Measurements from ENCODE around the gene DAGLA.

The DAGLA gene

DNA sequence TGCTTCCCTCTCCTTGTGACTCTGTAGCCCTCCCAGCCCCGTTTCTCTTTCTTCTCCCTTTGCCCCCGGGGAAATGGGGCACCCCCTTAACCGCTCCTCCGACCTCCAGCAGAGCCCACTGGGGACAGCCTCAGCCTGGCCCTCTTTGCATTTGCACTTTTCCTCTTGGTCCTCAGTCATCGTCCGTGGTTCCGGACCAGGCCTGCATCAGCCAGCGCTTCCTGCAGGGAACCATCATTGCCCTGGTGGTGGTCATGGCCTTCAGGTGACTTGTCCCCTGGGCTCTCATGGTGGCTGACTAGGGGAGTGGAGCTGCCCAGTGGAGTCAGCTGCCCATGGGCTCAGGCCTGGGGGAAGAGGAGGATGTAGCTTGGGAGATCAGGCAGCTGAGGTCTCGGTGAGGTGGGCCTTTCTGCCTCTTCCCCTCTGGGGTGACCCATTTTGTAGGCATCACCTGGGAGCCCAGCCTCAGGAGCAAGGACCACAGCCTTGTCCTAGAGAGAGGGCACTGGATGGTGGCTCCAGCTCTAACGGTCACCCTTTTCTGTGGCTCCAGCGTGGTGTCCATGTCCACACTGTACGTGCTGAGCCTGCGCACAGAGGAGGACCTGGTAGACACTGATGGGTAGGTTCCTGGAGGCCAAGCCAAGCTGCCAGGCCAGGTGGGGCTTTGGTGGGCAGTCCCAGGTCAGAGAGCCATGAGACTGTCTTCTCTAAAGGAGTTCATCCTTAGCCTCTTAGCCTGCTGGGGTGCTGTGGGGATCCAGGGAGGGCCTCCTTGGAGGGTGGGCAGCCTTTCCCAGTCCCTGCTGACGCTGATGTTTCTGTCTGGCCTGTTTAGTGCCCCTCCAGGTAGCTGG, 99.7 kb downstream of the DAGLA start:
- H3K27me3 ChIP-seq (ENCODE audit: insufficient read depth, low read length), result no peaks in the 10 kb centered on the region; the same call in 1 of the 2 replicates
- peaks cover 4% of the 10 kb centered on the region for H3K4me1 ChIP-seq (ENCODE audit: insufficient read depth, low read length, severe bottlenecking)
- no peak overlapping the region for H3K9ac ChIP-seq (ENCODE audit: low read length)
- no peak for TF ChIP-seq EZH2 (IDR thresholded peaks at IDR 0.05; ENCODE audit: borderline replicate concordance, low read length)
- TF ChIP-seq, protein P1, sequence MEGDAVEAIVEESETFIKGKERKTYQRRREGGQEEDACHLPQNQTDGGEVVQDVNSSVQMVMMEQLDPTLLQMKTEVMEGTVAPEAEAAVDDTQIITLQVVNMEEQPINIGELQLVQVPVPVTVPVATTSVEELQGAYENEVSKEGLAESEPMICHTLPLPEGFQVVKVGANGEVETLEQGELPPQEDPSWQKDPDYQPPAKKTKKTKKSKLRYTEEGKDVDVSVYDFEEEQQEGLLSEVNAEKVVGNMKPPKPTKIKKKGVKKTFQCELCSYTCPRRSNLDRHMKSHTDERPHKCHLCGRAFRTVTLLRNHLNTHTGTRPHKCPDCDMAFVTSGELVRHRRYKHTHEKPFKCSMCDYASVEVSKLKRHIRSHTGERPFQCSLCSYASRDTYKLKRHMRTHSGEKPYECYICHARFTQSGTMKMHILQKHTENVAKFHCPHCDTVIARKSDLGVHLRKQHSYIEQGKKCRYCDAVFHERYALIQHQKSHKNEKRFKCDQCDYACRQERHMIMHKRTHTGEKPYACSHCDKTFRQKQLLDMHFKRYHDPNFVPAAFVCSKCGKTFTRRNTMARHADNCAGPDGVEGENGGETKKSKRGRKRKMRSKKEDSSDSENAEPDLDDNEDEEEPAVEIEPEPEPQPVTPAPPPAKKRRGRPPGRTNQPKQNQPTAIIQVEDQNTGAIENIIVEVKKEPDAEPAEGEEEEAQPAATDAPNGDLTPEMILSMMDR (IDR thresholded peaks at IDR 0.05; ENCODE audit: low read length), result no peak
- H2AFZ ChIP-seq (ENCODE audit: low read length), result no peak overlapping the region
- no peaks in the 10 kb centered on the region for H4K20me1 ChIP-seq (ENCODE audit: insufficient read depth, low read length)
- no peak overlapping the region for H3K27ac ChIP-seq (ENCODE audit: low read depth, low read length, poor library complexity, severe bottlenecking)
- no peak overlapping the region for H3K4me2 ChIP-seq (ENCODE audit: low read length)
- no peaks in the 10 kb centered on the region for H3K9me3 ChIP-seq (ENCODE audit: low read length)
- H3K79me2 ChIP-seq (ENCODE audit: insufficient read depth, low read length), result no peaks in the 10 kb centered on the region
- H3F3A ChIP-seq (ENCODE audit: insufficient read depth, low read length), result no peaks in the 10 kb centered on the region
- no peaks in the 10 kb centered on the region for H3K9me2 ChIP-seq (ENCODE audit: low read depth, low read length)
- H3K4me3 ChIP-seq (ENCODE audit: low read depth, low read length, poor library complexity, severe bottlenecking), result no peak overlapping the region
- no peaks in the 10 kb centered on the region for H3K36me3 ChIP-seq (ENCODE audit: insufficient read depth, low read length)

DNA sequence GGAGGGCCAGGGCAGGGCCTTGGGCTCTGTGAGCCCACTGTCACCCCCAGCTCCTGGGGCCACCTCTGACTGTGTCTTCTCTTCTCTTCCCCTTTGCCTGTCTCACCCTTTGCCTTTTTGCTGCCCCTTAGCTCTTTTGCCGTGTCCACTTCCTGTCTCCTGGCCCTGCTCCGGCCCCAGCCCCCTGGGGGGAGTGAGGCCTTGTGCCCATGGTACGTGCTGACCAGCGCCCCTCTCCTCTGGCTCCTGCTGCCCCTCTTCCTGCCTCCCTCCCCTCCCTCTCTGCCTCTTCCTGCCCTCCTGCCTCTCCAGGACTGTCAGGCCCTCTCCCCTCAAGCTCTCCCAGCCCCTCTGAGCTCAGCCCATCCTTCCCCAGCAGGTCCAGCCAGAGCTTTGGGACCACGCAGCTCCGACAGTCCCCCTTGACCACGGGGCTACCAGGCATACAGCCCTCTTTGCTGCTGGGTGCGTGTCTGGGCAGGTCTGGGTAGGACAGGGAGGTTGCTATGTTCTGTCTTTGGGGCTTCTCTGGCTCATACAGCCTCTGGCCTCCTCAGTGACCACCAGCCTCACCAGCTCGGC, 100.5 kb downstream of the DAGLA start:
- H3K4me1 ChIP-seq (ENCODE audit: insufficient read depth, low read length, severe bottlenecking), result peaks cover 4% of the 10 kb centered on the region
- H3K79me2 ChIP-seq (ENCODE audit: insufficient read depth, low read length), result no peaks in the 10 kb centered on the region
- no peaks in the 10 kb centered on the region; the same call in 1 of the 2 replicates for H3K27me3 ChIP-seq (ENCODE audit: insufficient read depth, low read length)
- H3K4me3 ChIP-seq (ENCODE audit: low read depth, low read length, poor library complexity, severe bottlenecking), result no peak overlapping the region
- no peak overlapping the region for H3K9ac ChIP-seq (ENCODE audit: low read length)
- no peak overlapping the region for H3K4me2 ChIP-seq (ENCODE audit: low read length)
- H3K27ac ChIP-seq (ENCODE audit: low read depth, low read length, poor library complexity, severe bottlenecking), result no peak overlapping the region
- H2AFZ ChIP-seq (ENCODE audit: low read length), result no peak overlapping the region
- TF ChIP-seq, protein P1 (IDR thresholded peaks at IDR 0.05; ENCODE audit: low read length), result no peak
- no peak for TF ChIP-seq EZH2 (IDR thresholded peaks at IDR 0.05; ENCODE audit: borderline replicate concordance, low read length)
- H3K9me3 ChIP-seq (ENCODE audit: low read length), result no peaks in the 10 kb centered on the region
- H4K20me1 ChIP-seq (ENCODE audit: insufficient read depth, low read length), result no peaks in the 10 kb centered on the region
- H3K9me2 ChIP-seq (ENCODE audit: low read depth, low read length), result no peaks in the 10 kb centered on the region
- H3K36me3 ChIP-seq (ENCODE audit: insufficient read depth, low read length), result peaks cover 3% of the 10 kb centered on the region; the same call in 1 of the 2 replicates
- H3F3A ChIP-seq (ENCODE audit: insufficient read depth, low read length), result no peaks in the 10 kb centered on the region

- Histone ChIP-seq H3K9me3 (ENCODE audit: low read length) (no peaks in the 10 kb centered on the region), H3F3A (ENCODE audit: insufficient read depth, low read length) (no peaks in the 10 kb centered on the region), H3K4me3 (ENCODE audit: low read depth, low read length, poor library complexity, severe bottlenecking) (no peak overlapping the region), H3K9ac (ENCODE audit: low read length) (no peak overlapping the region), H2AFZ (ENCODE audit: low read length) (no peak overlapping the region), H3K4me1 (ENCODE audit: insufficient read depth, low read length, severe bottlenecking) (peaks cover 4% of the 10 kb centered on the region), H4K20me1 (ENCODE audit: insufficient read depth, low read length) (no peaks in the 10 kb centered on the region), H3K27ac (ENCODE audit: low read depth, low read length, poor library complexity, severe bottlenecking) (no peak overlapping the region), H3K36me3 (ENCODE audit: insufficient read depth, low read length) (peaks cover 12% of the 10 kb centered on the region), H3K27me3 (ENCODE audit: insufficient read depth, low read length) (no peaks in the 10 kb centered on the region; the same call in 1 of the 2 replicates), H3K79me2 (ENCODE audit: insufficient read depth, low read length) (no peaks in the 10 kb centered on the region), H3K9me2 (ENCODE audit: low read depth, low read length) (no peaks in the 10 kb centered on the region), H3K4me2 (ENCODE audit: low read length) (no peak overlapping the region)
- TF ChIP-seq EZH2 (IDR thresholded peaks at IDR 0.05; ENCODE audit: borderline replicate concordance, low read length), result no peak
- TF ChIP-seq, protein P1 (IDR thresholded peaks at IDR 0.05; ENCODE audit: low read length), result no peak
These were observed 101.4 kb downstream of the DAGLA start for GRCh38 chr11:61781585-61781984.

Measured in OCI-LY1 (cell line).